Neural progenitor cell (in vitro differentiated cells): Measurements from ENCODE around the gene TTR.

Experiments
- CTCF ChIP-seq: fragments of 200-600 bp; sonication (generic); IDR thresholded peaks from 2 replicates; pipeline ENCODE4 v1.5.1; 2017; ENCODE audit warnings: antibody characterized with exemption, mild to moderate bottlenecking
- EZH2 ChIP-seq: fragments of 200-600 bp; sonication (generic); IDR thresholded peaks from 2 replicates; pipeline ENCODE4 v1.6.1; 2017; ENCODE audit warnings: antibody characterized with exemption, mild to moderate bottlenecking, moderate library complexity

DNA sequence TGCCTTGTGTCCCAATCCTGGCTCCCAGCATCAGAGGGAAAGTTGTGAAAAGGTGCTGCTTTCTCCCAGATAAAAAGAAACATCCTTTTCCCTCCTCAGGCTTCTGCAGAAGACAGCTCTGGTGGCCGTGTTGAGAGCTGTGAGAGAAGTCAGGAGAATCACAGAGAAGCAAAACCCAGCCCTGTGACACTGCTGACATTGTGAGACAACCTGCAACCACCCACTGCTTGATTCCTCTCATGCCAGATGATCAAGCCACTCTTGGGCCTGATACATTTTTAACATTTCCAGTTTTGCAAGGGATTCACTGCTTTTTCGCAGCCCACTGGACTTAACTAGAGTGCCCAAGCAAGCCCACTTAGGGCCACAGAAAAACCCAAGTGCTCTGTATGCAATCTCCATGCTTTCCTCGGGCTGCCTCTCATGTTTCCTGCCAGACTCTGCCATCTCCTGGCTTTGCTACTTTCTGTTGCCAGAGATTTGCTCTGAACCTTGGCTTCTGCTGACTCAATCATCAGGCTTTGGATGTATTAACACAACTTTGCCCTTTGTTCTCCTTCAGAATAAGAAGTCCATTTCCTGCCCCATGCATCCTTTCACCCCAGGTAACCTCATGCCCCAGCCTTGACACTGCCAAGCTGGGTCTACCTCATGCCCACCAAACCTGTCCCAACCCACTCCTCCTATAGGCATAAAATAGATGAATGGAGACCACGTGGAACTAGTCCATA, 24.9 kb upstream of the TTR start:
- TF ChIP-seq EZH2 (no peak), CTCF (no peak)
